Cardiac septum (tissue), 1 donor: ENCODE data around the gene SLITRK3. TPM values are rescaled to one million over a fixed set of nuclear protein-coding genes. Genes with fewer than 3 reads are reported as not detected.
"Not testable (repeated sequence)": the region's sequence is repeated elsewhere in the genome, so short reads cannot be mapped to it uniquely, and the experiment has no call there.

ENCODE experiments used
- DNase-seq: peaks from one replicate; pipeline ENCODE4 v3.0.0-alpha.2; 2020; ENCODE audit warnings: low spot score
- intact Hi-C: fragments of 100-400 bp; cut with DNase I; formaldehyde crosslinking; loops from one replicate; pipeline ENCODE4 v1.14.0; 2022
- total RNA-seq: library from RNA; stranded (reverse); fragmentation: NEBNext Ultra II Directional; extraction: Animal tissue kit (Norgen Biotek cat#: 25700); gene quantifications from one replicate; pipeline ENCODE4 v1.2.1, GENCODE V29; 2021
- donor health status: DM: no; HTN: no; CAD: no.

Gene SLITRK3
- total RNA-seq, 1 donor from 2014 or later, result not detected

DNA sequence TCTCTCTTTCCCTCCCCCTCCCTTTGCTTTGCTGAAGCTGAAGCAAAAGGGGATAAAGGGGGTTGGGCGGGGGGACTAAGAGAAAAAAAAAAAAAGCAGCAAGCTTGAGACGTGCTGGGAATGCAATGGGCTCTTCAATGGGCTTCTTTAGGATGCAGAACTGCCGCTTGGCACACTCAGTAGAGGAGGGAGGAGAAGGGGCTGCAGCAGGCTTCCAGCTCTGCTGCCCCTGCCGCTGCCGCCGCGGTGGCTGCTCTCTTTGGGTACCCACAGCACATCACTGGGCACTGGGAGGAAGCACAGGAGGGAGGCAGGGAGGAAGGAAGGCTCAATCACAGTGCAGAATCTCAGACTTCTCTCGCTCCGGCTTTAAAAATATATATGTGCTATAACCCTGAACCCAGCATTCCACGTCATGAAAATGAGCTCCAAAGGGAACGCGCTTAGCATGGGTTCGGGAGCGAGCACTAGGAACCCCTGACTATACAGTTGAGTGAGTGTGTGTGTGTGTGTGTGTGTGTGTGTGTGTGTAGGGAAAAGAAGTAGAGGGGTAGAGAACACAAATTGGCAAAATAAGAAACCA is 3.5 kb downstream of the SLITRK3 start:
- DNase-seq, result no peak
- intact Hi-C loops, result no loop called here

DNA sequence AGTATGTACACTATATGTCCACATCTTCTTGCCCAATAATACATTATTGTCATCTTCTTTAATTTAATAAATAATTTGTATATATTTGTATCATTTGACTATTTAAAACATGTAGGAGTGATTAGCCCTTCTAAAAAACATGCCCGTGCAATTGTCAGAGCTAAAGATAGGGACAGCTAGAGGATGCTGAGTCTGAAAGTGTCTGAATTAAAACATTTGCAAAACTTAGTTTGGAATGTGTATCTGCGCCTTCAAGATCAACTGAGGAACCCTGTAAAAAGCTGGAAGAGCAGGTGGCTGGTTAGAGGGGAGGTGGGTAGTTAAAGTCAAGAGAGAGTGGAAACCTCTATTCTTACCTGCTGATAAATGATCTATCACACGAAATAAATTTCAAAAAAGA is 4.7 kb downstream of the SLITRK3 start:
- DNase-seq, result no peak
- intact Hi-C loops, result no loop called here

DNA sequence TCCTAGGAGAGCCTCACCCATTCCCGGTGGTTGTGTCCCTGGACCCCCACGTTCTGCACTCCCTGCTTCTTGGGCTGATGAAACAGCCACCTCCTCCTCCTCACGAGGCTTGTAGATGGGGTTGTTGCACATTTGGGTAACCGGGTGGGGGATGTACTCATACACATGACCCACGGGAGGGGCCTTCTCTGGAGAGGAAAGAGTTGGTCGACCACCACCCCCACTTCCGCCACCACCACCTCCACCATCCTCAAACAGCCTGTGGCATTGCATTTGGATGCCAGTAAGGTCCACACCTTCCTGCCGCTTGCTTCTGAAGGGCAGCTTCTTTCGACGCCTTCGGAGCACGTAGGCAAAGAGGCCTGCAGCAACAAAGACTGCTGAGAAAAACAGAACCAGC is 7.7 kb downstream of the SLITRK3 start:
- intact Hi-C loops, result no loop called here

DNA sequence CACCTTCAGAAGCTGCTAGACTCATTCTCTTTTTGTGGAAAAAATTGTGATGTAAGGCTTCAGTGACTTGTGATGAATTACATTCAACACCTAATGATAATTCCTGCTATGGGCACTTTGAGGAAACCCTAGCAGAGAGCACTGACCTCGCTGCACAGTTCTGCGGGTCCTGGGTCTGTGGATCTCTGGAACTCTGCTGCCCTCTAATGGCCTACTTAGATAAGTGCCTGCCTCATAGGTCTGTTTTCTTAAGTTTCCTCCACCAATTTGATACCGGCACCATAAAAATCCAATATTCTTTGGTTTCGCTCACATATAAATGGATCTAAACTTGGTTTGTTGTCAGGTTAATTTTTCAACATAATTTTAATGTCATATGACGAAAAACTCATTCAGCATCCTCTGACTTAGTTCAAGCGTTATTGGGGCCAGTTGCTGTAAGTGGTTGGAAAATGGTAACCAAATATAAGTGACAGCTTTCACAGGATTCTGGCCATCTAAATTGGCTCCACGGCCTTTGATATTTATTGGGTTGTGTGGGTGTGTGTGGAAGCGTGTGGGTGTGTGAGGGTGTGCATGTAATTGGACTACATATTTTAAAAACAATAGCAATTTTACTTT is 10.4 kb downstream of the SLITRK3 start:
- DNase-seq, result no peak
- intact Hi-C loops, result no loop called here

More for the DNA sequence above, 7.7 kb downstream of the SLITRK3 start:
- no peak for DNase-seq

DNA sequence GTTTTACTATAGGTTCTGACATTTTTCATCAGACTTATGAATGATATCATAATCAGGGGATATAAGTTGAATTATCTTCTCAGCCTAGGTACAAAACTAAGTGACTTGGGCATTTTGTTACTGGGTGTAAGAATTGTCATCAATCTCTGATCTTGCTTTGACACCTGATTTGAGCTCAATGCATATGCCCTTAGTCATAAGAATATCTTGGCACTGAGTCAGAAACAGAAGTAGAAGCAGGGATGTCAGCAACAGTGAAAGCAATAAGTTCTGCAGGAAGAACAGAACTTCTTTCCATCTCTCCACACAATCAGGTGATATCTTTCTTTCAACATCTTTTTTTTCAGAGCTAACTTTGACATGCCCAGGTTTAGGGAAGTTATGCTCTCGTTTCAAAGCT is 14.6 kb downstream of the SLITRK3 start:
- intact Hi-C loops, result no loop called here
- DNase-seq, result no peak

DNA sequence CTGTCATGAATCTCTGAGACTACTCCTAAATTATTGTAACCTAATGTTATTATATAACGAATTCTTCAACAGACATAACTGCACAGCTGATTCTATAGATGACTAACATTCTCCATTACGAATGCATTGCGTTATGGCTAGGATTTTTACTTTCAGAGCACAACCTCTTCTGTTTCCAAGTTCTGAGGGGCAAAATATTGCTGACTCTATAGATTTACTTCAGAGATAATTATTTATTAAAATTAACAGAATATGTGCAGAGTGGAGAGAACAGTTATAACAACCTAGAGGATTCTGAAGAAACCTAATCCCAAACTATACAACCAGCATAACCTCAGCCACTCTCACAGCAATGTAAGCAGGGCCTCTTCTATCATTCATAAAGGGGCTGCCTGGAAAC is 25.9 kb downstream of the SLITRK3 start:
- no peak for DNase-seq
- intact Hi-C loops, result no loop called here

DNA sequence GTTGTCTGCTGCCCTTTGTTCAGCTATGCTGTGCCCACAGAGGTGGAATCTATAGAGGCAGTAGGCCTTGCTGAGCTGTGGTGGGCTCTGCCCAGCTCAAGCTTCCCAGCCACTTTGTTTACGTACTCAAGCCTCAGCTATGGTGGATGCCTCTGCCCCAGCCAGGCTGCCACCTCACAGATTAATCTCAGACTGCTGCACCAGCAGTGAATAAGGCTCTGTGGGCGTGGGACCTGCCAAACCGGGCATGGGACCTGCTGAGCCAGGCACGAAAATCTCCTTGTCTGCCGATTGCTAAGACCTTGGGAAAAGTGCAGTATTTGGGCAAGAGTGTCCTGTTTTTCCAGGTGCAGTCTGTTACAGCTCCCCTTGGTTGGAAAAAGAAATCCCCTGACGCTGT is 26.8 kb downstream of the SLITRK3 start:
- no peak for DNase-seq
- intact Hi-C loops, result no loop called here

DNA sequence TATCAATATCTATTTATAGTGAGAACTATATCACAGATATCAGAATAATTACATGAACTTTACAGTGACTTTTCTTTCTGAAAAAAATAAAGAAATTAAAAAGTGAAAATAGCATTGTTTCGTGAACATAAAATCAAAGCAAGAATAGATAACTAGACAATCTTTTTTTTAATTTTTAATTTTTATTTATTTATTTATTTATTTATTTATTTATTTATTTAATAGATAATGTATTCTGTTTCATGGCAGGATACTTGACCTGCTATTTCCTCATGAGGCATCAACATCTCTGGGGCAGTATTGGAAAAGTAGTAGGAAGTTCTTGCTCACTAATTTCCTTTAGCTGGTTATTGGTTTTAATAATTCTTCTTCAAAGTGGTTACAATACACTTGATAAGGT is 33.3 kb downstream of the SLITRK3 start:
- no peak for DNase-seq
- intact Hi-C loops, result no loop called here

DNA sequence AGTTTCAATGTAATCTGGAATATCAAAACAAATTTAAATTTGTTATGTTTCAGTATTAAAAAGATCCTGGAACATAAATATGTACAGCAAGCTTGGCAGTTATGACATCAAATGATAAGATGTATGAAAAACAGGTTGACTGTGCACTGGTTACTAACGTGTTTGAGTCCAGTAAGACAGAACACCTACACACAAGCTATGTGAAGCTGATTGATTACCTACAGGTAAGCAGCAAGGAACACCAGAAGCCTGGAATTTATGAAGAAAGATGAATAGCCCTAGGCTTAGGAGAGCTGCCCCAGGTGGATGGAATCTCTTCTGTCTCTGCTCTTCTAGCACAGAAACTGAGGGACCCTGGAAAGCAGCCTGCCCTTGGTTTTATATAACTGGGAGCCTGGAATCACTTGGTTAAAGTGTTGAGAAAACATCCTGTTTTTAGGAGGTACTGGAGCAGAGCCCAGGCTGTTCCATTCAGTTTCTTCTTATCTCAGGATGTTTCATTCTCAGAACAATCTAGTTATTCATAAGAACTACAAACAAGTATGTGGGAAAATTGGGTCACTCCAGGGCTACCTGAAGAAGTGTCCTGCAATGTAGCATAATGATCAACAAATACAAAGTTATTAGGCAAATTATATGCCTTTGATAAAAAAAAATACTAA is 36.3 kb downstream of the SLITRK3 start:
- DNase-seq, result no peak
- intact Hi-C loops, result no loop called here

DNA sequence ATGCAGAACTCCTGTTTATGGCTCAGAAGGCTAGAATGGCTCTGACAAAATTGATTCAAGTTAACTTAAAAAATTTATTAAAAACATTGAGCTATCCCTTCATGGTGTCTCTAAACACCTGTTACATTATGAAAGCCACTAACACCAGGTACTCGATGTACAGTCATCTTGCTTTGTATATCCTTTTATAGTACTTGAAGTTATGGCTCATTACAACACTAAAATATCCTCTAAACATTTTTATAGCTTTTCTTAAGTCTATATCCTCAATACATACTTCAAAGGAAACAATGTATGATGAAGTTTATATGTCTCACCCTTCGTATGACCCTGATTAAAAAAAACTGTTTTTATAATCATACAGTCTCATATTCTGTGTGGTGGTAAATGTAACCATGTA is 38.2 kb downstream of the SLITRK3 start:
- intact Hi-C loops, result no loop called here
- no peak for DNase-seq

DNA sequence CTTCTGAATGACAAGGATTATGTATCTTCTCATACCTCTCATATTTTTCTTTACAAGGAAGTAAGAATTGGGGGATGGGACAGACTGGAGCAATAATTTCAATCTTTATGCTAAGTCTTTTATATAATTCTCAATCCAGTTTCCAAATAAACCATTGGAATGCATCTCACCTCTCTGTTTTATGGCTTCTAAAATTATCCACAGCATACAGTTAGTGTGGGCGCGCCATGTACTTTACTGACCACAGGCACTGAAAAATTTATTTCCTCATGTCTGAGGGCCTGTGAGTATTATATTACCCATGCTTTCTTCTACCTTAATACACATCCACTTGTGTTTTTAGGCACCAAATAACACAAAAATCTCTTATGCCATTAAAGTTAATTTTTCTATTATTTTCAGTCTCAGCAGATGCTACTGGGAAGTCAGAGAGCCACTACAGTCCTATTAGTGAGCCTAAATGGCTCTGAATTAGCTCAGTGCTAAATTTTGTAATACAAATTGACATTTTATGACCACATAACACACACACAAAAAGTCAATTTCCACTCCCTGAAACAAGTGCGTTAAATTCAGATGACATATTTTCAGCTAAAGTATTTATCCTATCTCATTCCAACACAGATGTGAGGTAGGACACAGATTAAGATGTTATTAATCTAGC is 39.3 kb downstream of the SLITRK3 start:
- intact Hi-C loops, result no loop called here

DNA sequence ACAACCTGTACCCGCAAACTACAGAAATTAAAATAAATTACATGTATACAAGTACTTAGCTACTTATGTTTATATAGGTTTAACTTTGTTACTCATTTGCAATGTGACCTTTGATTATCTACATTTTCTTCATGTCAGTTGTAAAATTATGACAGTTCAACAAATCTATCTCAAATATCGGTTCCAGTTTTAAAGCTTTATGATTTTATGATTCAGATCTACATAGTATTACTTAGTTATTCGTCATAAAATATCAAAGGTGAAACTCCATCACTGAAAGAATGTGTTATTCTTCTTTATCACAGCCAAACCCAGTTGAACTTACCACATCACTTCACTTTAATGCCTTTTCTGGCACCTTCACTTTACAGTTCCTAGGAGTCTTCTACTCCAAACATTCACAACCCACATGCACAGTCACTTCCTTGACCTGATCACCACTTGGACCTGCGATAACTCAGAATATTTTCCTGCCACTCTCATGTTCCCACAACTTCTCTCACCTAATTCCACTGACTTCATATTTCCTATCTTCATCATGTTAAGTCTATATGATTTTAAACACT is 47.2 kb downstream of the SLITRK3 start:
- no peak for DNase-seq
- intact Hi-C loops, result no loop called here

More for the DNA sequence above, 39.3 kb downstream of the SLITRK3 start:
- DNase-seq, result no peak

DNA sequence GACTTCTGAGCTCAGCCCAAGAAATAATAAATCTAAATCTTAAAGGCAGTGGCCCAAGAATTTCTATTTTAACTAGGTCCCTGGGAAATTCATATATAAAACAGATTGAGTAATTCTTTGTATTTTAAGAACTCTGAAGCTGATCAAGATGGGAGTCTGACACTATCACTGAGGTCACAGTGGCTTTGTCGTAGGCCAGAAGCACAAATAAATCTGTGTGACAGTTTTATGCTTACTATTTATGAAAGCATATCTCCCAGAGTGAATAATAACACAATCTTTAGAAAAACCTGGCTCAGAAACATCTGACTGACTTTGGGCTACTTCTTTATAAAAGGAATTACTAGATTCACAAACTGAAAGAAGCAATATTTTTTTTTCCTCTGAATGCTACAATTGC is 51.9 kb downstream of the SLITRK3 start:
- DNase-seq, result no peak
- intact Hi-C loops, result no loop called here

DNA sequence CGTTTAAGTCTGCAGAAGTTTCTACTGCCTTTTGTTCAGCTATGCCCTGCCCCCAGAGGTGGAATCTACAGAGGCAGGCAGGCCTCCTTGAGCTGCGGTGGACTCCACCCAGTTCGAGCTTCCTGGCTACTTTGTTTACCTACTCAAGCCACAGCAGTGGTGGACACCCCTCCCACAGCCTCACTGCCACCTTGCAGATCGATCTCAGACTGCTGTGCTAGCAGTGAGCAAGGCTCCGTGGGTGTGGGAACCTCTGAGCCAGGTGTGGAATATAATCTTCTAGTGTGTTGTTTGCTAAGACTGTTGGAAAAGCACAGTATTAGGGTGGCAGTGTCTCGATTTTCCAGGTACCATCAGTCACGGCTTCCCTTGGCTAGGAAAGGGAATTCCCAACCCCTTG is 56.3 kb downstream of the SLITRK3 start:
- intact Hi-C loops, DNase-seq: not testable (repeated sequence)

Other genes with a start within 250 kb of the SLITRK3 start
- not detected for gene SI, start 117.9 kb downstream of the SLITRK3 start, total RNA-seq